Liver (tissue), 9 donors: ENCODE measurements around the gene CRTAP. TPM values are rescaled to one million over a fixed set of nuclear protein-coding genes. Genes with fewer than 3 reads are reported as not detected.

Experiments used
- DNase-seq: peaks from one replicate; pipeline ENCODE4 v3.0.0-alpha.2; 2017; ENCODE audit warnings: low spot score
- H3K27ac ChIP-seq, 2 donors: one replicate each; pipeline ENCODE4 v1.7.0; 2013; ENCODE audit warnings: inconsistent platforms in 2 of 2, low read length in 2 of 2, control low read depth in 1 of 2, low read depth in 1 of 2, mild to moderate bottlenecking in 1 of 2
- H3K27me3 ChIP-seq, 4 donors: one replicate each; pipeline versions ENCODE4 v1.6.1 to v1.7.0; 2013; ENCODE audit warnings: low read length in 3 of 4, inconsistent platforms in 1 of 4, mild to moderate bottlenecking in 1 of 4, moderate library complexity in 1 of 4; ENCODE audit not compliant: control insufficient read depth in 4 of 4, insufficient read depth in 4 of 4
- H3K36me3 ChIP-seq, 4 donors: one replicate each; pipeline versions ENCODE4 v1.6.1 to v1.7.0; 2013; ENCODE audit warnings: low read length in 3 of 4, mild to moderate bottlenecking in 3 of 4, low read depth in 1 of 4, moderate library complexity in 1 of 4; ENCODE audit not compliant: control insufficient read depth in 4 of 4, insufficient read depth in 3 of 4
- H3K4me1 ChIP-seq, 4 donors: one replicate each; pipeline versions ENCODE4 v1.6.1 to v1.7.0; 2013; ENCODE audit warnings: low read length in 3 of 4, mild to moderate bottlenecking in 3 of 4, moderate library complexity in 1 of 4; ENCODE audit not compliant: control insufficient read depth in 4 of 4, insufficient read depth in 4 of 4
- H3K4me3 ChIP-seq, 3 donors: one replicate each; pipeline versions ENCODE4 v1.6.1 to v1.7.0; 2013; ENCODE audit warnings: low read length in 3 of 3, control low read depth in 1 of 3, low read depth in 1 of 3, mild to moderate bottlenecking in 1 of 3
- H3K9ac ChIP-seq, 2 donors: one replicate each; pipeline ENCODE4 v1.7.0; 2013; ENCODE audit warnings: low read length in 2 of 2, mild to moderate bottlenecking in 2 of 2, moderate library complexity in 2 of 2, control low read depth in 1 of 2, low read depth in 1 of 2
- H3K9me3 ChIP-seq, 4 donors: one replicate each; pipeline versions ENCODE4 v1.6.1 to v1.7.0; 2013; ENCODE audit warnings: low read length in 3 of 4; ENCODE audit not compliant: control insufficient read depth in 4 of 4
- CTCF ChIP-seq: fragments of 150-350 bp; IDR thresholded peaks from 2 replicates; pipeline ENCODE4 v1.5.1; 2017; ENCODE audit warnings: improper control_type of control experiment, low read depth, low read length; ENCODE audit not compliant: missing input control
- EGR1 ChIP-seq, 2 donors: IDR thresholded peaks; 2 replicates each; pipeline ENCODE4 v1.6.1; 2016 to 2018; ENCODE audit warnings: antibody characterized with exemption in 2 of 2, low read depth in 2 of 2
- FOXA2 ChIP-seq: IDR thresholded peaks from 2 replicates; pipeline ENCODE4 v1.6.1; 2016; ENCODE audit warnings: antibody characterized with exemption
- GABPA ChIP-seq, 2 donors: IDR thresholded peaks in 1 of 2; conservative IDR thresholded peaks in 1 of 2; 2 replicates each; pipeline ENCODE4 v1.6.1; 2016; ENCODE audit warnings: antibody characterized with exemption in 2 of 2, mild to moderate bottlenecking in 1 of 2, moderate library complexity in 1 of 2
- HNF4A ChIP-seq, 2 donors: conservative IDR thresholded peaks; 2 replicates each; pipeline ENCODE4 v1.6.1; 2016; ENCODE audit warnings: antibody characterized with exemption in 2 of 2, mild to moderate bottlenecking in 2 of 2
- JUND ChIP-seq, 2 donors: IDR thresholded peaks; 2 replicates each; pipeline ENCODE4 v1.6.1; 2016; ENCODE audit warnings: antibody characterized with exemption in 2 of 2
- MAX ChIP-seq: IDR thresholded peaks from 2 replicates; pipeline ENCODE4 v1.6.1; 2016; ENCODE audit warnings: antibody characterized with exemption
- NR2F2 ChIP-seq: IDR thresholded peaks from 2 replicates; pipeline ENCODE4 v1.6.1; 2016; ENCODE audit warnings: antibody characterized with exemption
- RAD21 ChIP-seq, 2 donors: IDR thresholded peaks; 2 replicates each; pipeline ENCODE4 v1.6.1; 2016; ENCODE audit warnings: antibody characterized with exemption in 2 of 2, mild to moderate bottlenecking in 2 of 2
- REST ChIP-seq: IDR thresholded peaks from 2 replicates; pipeline ENCODE4 v1.6.1; 2016; ENCODE audit warnings: antibody characterized with exemption, mild to moderate bottlenecking
- RXRA ChIP-seq, 2 donors: IDR thresholded peaks; 2 replicates each; pipeline ENCODE4 v1.6.1; 2017 to 2018; ENCODE audit warnings: antibody characterized with exemption in 2 of 2, mild to moderate bottlenecking in 1 of 2
- SP1 ChIP-seq: IDR thresholded peaks from 2 replicates; pipeline ENCODE4 v1.6.1; 2018; ENCODE audit warnings: antibody characterized with exemption, mild to moderate bottlenecking
- TAF1 ChIP-seq: conservative IDR thresholded peaks from 2 replicates; pipeline ENCODE4 v1.6.1; 2016; ENCODE audit warnings: antibody characterized with exemption, mild to moderate bottlenecking
- ZBTB33 ChIP-seq: IDR thresholded peaks from 2 replicates; pipeline ENCODE4 v1.6.1; 2016; ENCODE audit warnings: antibody characterized with exemption
- WGBS: extraction: QIAGEN DNeasy Blood & Tissue Kit; methylation state at CpG from one replicate; pipeline ENCODE4 v1.1.7; 2013; 5-methylcytosine and 5-hydroxymethylcytosine counted together
- polyA plus RNA-seq, 2 donors: library from polyadenylated mRNA; stranded (reverse) in 1 of 2; unstranded in 1 of 2; fragments of 200-250 nt in 1 of 2; fragments of >200 nt in 1 of 2; fragmentation: Nextera tagmentation in 1 of 2; extraction: Ambion mirVana in 1 of 2; gene quantifications; one replicate each; pipeline versions ENCODE4 v1.2.1 to v1.2.3, GENCODE V29; 2013 to 2015
- total RNA-seq, 2 donors: library from RNA; depleted of rRNA; stranded (reverse); fragments of >200 nt; gene quantifications; one replicate each; pipeline ENCODE4 v1.2.3, GENCODE V29; 2014
- donor health status: healthy.
- donor health status: healthy.
- donor health status: healthy.
- donor health status: healthy.
- donor health status: healthy.

CRTAP gene
- total and polyA plus RNA-seq, 4 donors = 26.5 to 47.6 (median 38.5) TPM

- WGBS = 76% methylated on average over 3 of the region's 3 CpGs
- DNase-seq = no peak
- no peak overlapping the region for H3K9ac ChIP-seq
- H3K36me3 ChIP-seq = no peaks in the 10 kb centered on the region
- H3K9me3 ChIP-seq = no peaks in the 10 kb centered on the region
- H3K27me3 ChIP-seq = peaks cover 0 to 9% (median 0%) of the 10 kb centered on the region in 4 donors
- TF ChIP-seq EGR1 (IDR thresholded peaks at IDR 0.05; ENCODE audit: low read depth in 2 of 2) = no peak
- no peak for TF ChIP-seq TAF1
- TF ChIP-seq SP1 = no peak
- TF ChIP-seq GABPA (IDR thresholded peaks at IDR 0.05 in 1 of 2, conservative IDR thresholded peaks at IDR 0.05 in 1 of 2) = no peak
- TF ChIP-seq REST = no peak
- H3K27ac ChIP-seq = no peak overlapping the region
- no peak overlapping the region for H3K4me3 ChIP-seq
- H3K4me1 ChIP-seq = no peaks in the 10 kb centered on the region
Observed at GRCh38 chr3:33155301-33155700, 41.5 kb downstream of the CRTAP start.

GRCh38 chr3:33159234-33159633, 45.4 kb downstream of the CRTAP start:
- TF ChIP-seq EGR1 (IDR thresholded peaks at IDR 0.05; ENCODE audit: low read depth in 2 of 2) (no peak), HNF4A (conservative IDR thresholded peaks at IDR 0.05) (no peak), RAD21 (IDR thresholded peaks at IDR 0.05) (no peak), NR2F2 (no peak), JUND (IDR thresholded peaks at IDR 0.05) (no peak), MAX (no peak), GABPA (IDR thresholded peaks at IDR 0.05 in 1 of 2, conservative IDR thresholded peaks at IDR 0.05 in 1 of 2) (no peak), ZBTB33 (no peak), FOXA2 (no peak), REST (no peak), CTCF (no peak), RXRA (IDR thresholded peaks at IDR 0.05) (no peak)
- Histone ChIP-seq H3K4me3 (no peak overlapping the region), H3K9me3 (no peaks in the 10 kb centered on the region), H3K4me1 (no peaks in the 10 kb centered on the region), H3K36me3 (no peaks in the 10 kb centered on the region), H3K27ac (no peak overlapping the region), H3K27me3 (peaks cover 0 to 4% (median 0%) of the 10 kb centered on the region in 4 donors), H3K9ac (no peak overlapping the region)
- no peak for DNase-seq
- WGBS = 90% methylated on average over 4 of the region's 4 CpGs
